Nephron progenitor cell (in vitro differentiated cells): ENCODE data around the gene GRM5.
A peak's percentile ranks its signal among the peaks of the same experiment; 100 is the strongest.

ENCODE experiments used
- DNase-seq: peaks from one replicate; pipeline ENCODE4 v3.0.0; 2021
- H3K27ac Mint-ChIP-seq: 2 replicates; pipeline ENCODE4 v1.8.0; 2021; ENCODE audit warnings: mild to moderate bottlenecking, moderate library complexity, mixed read lengths
- H3K27me3 Mint-ChIP-seq: 2 replicates; pipeline ENCODE4 v1.8.0; 2021; ENCODE audit warnings: mild to moderate bottlenecking, low read depth, mixed read lengths; ENCODE audit not compliant: poor library complexity
- H3K36me3 Mint-ChIP-seq: 2 replicates; pipeline ENCODE4 v1.8.0; 2021; ENCODE audit warnings: low read depth, mixed read lengths
- H3K4me1 Mint-ChIP-seq: 2 replicates; pipeline ENCODE4 v1.8.0; 2021; ENCODE audit warnings: mixed read lengths
- H3K4me3 Mint-ChIP-seq: 2 replicates; pipeline ENCODE4 v1.8.0; 2021; ENCODE audit warnings: mild to moderate bottlenecking, moderate library complexity, mixed read lengths
- H3K9me3 Mint-ChIP-seq: 2 replicates; pipeline ENCODE4 v1.8.0; 2021; ENCODE audit warnings: mild to moderate bottlenecking, moderate library complexity, mixed read lengths
- TF ChIP-seq, protein P1 (sequence below): fragments of 200-600 bp; sonication (generic); IDR thresholded peaks from 2 replicates; pipeline ENCODE4 v1.5.0; 2021; ENCODE audit warnings: antibody characterized with exemption

Gene GRM5

DNA sequence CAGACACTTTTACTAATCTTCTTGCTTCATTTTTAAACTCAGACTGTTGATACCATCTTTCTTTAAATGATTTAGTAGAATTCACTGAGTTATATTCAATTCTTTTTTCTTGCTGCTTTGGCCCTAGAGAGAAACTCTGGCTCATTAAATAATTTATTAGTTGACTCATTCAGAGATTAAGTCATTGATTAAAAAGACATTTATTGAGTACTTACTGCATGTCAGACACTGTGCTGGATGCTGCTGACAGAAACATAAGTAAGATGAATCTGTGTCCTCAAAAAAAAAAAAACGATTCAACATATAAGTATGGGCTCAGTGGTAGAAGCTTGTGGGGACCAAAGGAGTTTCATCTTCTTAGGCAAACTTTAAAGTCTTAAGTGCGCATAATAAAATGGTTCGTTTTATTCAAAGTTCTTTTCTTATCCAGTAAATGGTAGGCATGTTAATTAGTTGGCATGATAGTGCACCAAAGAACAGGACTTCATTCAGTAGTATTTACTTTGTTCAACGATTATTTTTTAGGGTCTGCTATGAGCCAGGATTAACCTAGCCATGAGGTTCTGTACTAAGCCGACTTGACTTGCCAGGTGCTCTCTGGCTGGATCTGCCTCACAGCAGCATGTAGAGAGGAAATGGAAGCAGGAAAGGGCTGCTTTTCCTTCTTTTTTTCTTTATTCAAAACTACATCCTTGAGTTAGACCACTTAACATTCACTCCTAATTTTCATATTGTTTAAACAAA is 447.3 kb downstream of the GRM5 start:
- Mint-ChIP-seq H3K27ac (no peak overlapping the region), H3K9me3 (no peaks in the 10 kb centered on the region), H3K27me3 (no peaks in the 10 kb centered on the region), H3K4me3 (no peak overlapping the region), H3K36me3 (no peaks in the 10 kb centered on the region), H3K4me1 (peaks cover 5% of the 10 kb centered on the region)
- DNase-seq, result no peak
- TF ChIP-seq, protein P1, sequence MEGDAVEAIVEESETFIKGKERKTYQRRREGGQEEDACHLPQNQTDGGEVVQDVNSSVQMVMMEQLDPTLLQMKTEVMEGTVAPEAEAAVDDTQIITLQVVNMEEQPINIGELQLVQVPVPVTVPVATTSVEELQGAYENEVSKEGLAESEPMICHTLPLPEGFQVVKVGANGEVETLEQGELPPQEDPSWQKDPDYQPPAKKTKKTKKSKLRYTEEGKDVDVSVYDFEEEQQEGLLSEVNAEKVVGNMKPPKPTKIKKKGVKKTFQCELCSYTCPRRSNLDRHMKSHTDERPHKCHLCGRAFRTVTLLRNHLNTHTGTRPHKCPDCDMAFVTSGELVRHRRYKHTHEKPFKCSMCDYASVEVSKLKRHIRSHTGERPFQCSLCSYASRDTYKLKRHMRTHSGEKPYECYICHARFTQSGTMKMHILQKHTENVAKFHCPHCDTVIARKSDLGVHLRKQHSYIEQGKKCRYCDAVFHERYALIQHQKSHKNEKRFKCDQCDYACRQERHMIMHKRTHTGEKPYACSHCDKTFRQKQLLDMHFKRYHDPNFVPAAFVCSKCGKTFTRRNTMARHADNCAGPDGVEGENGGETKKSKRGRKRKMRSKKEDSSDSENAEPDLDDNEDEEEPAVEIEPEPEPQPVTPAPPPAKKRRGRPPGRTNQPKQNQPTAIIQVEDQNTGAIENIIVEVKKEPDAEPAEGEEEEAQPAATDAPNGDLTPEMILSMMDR, result no peak

DNA sequence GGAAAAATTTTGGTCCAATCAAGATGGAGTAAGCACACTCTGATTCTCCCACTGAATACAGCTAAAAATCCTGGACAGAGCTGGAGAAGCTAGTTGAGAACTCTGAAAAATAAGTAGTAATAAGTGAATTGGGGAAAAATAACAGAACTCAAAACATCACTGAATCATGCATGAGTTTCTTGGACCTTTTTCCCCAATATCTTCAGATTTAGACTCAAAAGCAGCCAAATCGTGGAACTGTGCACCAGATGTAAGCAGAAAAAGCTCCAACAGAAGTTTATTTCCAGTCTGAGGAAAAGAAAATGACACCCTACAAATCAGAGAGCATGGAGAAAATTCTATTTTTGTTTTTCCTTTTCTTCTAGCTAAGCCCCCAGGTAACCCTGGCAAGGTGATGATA is 448.6 kb downstream of the GRM5 start:
- Mint-ChIP-seq H3K4me1 (peaks cover 5% of the 10 kb centered on the region), H3K9me3 (peaks cover 5% of the 10 kb centered on the region), H3K4me3 (no peak overlapping the region), H3K36me3 (no peaks in the 10 kb centered on the region), H3K27ac (no peak overlapping the region), H3K27me3 (no peaks in the 10 kb centered on the region)
- DNase-seq, result no peak
- TF ChIP-seq, protein P1, result no peak

DNA sequence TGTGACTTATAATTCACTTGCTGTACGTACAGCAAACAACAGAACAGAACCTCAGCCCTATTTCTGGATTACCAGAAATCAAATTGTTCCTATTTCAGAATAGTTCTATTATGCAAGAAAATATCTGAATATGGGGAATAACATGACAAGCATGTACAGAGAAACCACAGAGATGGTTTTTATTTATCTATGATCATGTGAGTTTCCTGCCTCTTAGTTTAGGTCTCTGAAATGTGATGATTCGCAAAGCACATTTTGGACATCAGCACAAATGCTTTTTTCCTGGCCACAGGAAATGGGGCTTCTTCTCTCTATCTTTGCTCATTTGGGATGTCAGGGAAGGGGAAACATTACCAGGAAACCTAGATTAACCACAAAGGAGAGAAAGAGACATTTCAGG is 461.5 kb downstream of the GRM5 start:
- Mint-ChIP-seq H3K27ac (peak overlapping the region; percentile 70), H3K36me3 (no peaks in the 10 kb centered on the region), H3K4me1 (peaks cover 7% of the 10 kb centered on the region), H3K9me3 (no peaks in the 10 kb centered on the region), H3K4me3 (no peak overlapping the region), H3K27me3 (no peaks in the 10 kb centered on the region)
- TF ChIP-seq, protein P1, result no peak
- no peak for DNase-seq

- no peak overlapping the region for H3K4me3 Mint-ChIP-seq
- peaks cover 7% of the 10 kb centered on the region for H3K4me1 Mint-ChIP-seq
- no peak overlapping the region for H3K27ac Mint-ChIP-seq
- H3K27me3 Mint-ChIP-seq, result no peaks in the 10 kb centered on the region
- H3K36me3 Mint-ChIP-seq, result no peaks in the 10 kb centered on the region
- TF ChIP-seq, protein P1, result no peak
- DNase-seq, result no peak
- H3K9me3 Mint-ChIP-seq, result no peaks in the 10 kb centered on the region
Measured at GRCh38 chr11:88603091-88603867, 462.5 kb downstream of the GRM5 start.

- H3K27ac Mint-ChIP-seq, result no peak overlapping the region
- DNase-seq, result no peak
- TF ChIP-seq, protein P1, result no peak
- H3K4me1 Mint-ChIP-seq, result peaks cover 6% of the 10 kb centered on the region
- no peaks in the 10 kb centered on the region for H3K27me3 Mint-ChIP-seq
- H3K4me3 Mint-ChIP-seq, result no peak overlapping the region
- no peaks in the 10 kb centered on the region for H3K36me3 Mint-ChIP-seq
- no peaks in the 10 kb centered on the region for H3K9me3 Mint-ChIP-seq
Measured at GRCh38 chr11:88597387-88597786, 468.4 kb downstream of the GRM5 start.
